HG03378 (cell line): ENCODE results near the gene ADAMTS8.

Source experiments
- ATAC-seq: cut with Tn5 transposase; IDR thresholded peaks from one replicate; pipeline ENCODE4 v1.9.1; 2021; ENCODE audit warnings: mild to moderate bottlenecking, moderate library complexity; ENCODE audit not compliant: unreplicated experiment

The ADAMTS8 gene

GRCh38 chr11:130462101-130462885, 33.9 kb upstream of the ADAMTS8 start:
- ATAC-seq = no peak

DNA sequence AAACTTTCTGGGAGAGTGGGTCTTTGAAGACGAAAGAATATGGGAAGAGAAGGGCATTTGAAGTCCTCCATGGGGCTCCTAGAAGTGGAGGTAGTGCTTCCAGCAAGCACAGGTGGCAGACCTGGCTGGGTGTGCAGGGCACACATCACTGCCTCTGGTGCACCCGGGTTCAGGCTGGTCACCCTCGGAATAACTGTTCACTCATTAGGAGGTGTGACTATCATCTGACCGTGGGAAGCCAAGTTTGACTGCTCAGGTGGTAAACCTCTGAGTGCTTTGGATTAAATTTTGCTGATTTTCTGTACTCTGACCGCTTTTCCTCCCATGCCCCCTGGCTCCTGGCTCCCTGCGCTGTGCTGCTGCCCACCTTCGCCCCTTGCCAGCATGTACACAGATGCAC, 31.1 kb upstream of the ADAMTS8 start:
- ATAC-seq = no peak

DNA sequence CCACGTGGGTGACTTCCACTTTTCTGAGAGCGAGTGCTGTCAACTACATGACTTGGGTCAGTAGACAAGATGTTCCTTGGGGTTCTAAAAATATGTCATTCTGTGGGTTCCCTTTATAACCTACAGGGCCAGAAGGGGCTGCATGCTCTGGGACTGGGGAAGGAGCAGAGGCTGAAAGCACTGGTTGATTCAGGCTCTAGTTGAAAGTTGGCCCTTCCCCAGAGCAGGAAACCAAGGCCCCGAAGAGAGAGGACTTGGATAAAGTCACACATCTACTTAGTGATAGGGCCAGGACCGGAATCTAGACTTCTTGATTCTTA, 30.0 kb upstream of the ADAMTS8 start:
- no peak for ATAC-seq

- ATAC-seq = no peak
Observed at GRCh38 chr11:130457623-130458409, 29.4 kb upstream of the ADAMTS8 start.

DNA sequence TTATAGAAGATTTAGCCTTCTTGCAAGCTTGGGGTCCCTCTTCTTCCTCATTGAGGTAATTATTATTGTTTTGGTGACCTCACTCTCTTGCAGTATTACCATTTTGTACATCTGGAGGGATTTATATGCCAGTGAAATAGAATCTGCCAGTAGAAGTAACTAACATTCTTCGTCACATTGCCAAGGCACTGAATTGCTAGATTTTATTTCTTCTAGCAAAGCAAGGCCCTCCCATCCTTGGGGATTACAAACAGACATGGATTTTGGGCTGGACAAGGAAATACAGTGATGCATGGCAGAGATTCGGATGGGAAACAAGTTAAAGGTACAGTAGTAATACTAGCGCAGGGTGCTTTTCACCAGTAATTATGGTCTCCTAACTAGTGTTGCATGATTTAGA, 27.9 kb upstream of the ADAMTS8 start:
- no peak for ATAC-seq

DNA sequence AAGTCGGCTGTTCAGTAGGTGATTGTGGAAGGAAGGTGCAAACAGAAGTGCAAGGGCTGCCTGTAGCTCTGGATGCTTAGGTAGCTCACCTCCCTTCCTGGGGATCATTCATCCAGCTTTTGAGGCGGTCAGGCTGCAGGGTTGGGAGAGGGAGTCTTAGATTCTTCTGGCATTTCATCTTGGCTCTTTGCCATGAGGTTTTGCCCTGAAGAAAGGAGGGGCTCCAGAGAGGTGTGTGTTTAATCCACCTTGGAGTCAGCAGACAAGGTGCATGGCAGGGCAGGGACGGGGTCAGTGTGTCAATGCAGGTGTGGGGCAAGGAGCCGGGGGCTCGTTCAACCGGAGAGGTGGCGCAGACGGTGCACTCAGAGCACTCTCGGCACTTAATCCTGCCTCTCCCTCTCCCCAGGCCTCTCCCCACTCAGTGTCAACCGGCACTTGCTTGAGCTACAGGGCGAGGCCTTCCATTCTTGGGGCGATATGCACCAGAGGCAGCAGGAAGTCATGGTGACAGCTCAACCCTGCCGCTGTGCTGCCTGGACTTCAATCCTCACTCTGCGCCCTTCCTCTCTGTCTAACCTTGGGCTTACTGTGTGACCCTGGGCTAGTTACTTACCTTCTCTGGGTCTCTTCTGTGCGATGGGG, 27.2 kb upstream of the ADAMTS8 start:
- no peak for ATAC-seq

GRCh38 chr11:130454491-130455252, 26.3 kb upstream of the ADAMTS8 start:
- no peak for ATAC-seq

DNA sequence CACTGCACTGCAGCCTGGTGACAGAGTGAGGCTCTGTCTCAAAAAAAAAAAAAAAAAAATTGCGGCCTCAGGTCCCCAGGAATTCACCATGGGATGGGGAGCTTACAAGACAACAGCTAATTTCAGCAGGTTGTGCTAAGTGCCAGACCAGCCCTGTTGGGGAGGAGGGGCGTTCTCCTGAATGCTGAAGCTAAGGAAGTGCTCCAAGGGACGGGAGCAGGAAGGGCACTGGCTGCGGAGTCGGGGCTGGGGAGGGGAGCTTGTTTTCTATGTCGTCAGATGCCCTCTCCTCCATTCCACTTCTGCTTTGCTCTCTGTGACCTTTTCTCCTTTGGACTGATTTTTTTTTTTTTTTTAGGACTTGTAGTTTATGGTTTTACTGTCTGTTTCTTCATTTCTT, 24.5 kb upstream of the ADAMTS8 start:
- no peak for ATAC-seq

DNA sequence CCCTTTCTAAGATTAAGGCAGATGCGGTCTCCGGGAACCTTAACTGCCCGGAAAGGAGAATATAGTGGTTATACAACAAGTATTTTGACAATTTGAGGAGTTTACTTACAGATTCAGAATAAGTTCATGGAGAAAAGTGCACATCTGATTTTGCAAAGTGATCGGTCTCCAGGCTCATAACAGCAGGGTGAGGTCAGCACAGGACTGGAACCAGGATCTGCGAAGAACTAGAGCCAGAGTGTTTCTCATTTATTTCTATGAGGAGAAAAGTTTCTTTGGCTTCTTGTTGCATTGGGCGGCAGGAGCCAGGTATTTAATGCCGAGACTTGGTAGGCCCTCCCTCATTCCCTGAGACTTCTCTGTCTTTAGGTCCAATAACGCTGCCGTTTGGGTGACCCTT, 23.8 kb upstream of the ADAMTS8 start:
- ATAC-seq = no peak

DNA sequence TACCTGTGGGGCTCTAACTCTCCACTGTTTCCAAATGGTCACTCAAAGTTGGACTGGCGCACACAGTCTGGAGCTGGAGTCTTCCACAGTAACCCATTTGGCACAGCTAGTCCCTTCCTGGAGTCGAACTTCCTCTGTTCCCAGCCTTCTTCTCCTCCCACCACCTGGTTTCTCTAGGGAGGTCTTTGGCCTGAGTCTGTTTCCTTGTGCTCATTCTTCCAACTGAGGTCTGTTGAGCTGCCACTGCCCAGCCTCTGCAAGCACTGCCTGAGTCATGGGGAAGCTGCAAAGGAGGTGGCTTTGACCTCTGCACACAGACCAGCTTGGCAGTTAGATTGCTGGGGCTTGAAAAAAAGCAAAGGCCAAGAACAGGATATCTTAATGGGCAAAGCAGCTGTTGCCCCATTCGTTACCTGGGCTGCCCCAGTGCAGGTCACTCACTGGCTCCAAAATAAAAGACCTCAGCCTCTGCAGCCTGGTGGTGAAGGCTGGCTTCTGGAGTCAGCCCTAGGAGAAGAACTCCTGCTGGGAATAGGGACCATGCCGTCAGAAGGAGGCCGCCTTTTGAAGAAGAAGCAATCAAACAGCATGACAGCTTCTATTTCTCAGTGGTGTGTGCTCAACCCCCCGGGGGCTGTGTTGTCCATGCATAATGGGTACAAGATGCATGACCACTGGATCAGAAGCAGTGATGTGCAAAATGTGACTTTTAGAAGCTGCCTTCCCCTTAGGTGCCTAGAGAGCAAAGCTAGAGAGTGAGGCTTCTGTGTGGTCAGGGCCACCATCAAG, 23.0 kb upstream of the ADAMTS8 start:
- no peak for ATAC-seq

DNA sequence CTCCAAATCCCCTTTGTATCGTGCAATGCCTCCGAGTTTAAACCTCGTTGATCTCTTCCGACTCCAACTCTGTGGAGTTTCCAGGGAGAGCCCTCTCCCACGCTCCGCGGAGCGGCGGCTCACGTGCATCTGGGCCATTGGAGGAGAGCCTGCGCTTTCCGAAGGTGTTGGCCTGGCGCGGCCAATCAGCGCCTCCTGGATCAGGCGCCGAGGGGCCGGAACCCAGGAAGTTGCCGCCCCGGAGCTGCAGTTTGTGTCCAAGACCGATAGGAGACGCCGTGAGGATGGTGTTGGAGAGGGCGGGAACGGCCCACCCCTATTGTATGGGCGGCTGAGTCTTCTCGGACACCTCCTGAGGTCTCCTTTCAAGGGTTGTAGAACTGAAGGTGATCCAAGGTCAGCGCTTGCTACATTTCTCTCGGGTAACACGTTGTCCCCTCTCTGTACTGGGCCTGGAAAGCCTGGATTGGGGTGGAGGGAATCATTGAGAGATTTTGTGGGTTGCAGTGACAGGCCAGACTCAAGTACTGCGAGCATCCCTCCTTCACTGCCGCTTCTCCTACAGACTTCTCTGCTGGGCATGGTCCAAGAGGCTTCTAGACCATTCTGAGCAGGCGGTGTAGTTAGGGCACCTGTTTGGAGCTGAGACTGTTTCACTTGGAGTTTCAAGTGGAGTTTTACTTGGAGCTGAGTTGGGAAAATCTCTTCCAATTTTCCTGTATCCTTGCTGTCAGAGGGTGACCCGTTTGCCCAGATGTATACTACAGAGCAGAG, 21.8 kb upstream of the ADAMTS8 start:
- ATAC-seq = no peak

- ATAC-seq = no peak
Observed at GRCh38 chr11:130449310-130449990, 21.0 kb upstream of the ADAMTS8 start.

GRCh38 chr11:130448416-130449309, 20.3 kb upstream of the ADAMTS8 start, which contains the start of gene ADAMTS15:
TSS of gene ADAMTS15 (plus strand) at chr11:130448645. CDS start at chr11:130448974, 329 bp downstream.
- ATAC-seq = no peak

DNA sequence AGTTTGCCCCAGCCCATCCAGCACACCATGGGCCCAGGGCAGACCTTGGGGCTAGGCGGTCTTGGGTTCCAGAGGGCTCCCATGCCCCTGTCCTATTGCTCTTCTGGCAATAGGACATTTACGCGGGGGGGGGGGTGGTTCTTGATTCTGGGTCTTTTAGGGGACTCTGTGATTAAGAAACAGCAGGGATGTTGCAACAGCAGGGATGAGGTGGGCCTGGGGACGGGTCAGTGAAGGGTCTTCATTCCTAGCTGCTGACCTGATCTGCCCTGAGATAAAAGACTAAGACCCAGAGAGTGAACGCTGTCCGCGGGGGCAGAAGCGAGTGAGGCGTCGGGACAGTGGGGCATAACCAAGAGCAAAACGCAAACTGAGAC, 19.6 kb upstream of the ADAMTS8 start:
- no peak for ATAC-seq

DNA sequence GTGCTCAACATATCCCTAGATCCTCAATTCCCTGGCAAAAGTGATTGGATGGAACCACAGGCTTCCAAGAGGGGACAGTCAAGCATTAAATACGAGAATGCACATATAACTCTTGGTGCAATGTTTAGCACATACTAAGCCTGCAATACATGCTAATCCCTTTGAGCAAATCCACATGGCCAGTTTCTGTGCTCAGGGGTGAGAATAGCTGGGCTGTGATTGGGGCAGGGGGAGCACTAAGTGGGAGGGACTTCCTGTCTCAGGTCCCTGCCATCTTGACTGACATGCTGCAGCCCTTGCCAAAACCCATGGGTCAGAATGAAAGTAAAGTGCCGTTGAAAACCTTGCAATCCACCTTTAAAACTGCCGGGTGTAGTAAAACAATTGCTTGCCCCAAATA, 17.4 kb upstream of the ADAMTS8 start:
- ATAC-seq = no peak

DNA sequence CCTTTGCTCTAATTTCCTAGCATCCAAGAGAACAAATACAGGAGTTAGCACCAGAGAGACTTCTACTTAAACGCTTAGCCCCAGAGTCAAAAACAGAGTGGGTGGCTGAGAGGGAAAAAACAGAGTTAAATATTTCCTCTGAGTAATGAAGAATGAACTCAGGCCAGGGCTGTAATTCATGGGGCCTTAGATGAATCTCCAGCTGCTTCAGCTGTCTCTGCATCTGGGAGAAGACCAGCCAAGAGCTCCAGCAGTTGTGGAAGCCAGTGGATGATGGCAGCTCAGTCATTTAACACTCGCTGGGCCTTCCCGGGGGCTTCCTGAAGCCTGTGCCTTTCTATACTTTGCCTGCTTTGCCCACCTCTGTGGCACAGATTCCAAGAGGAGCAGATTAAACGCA, 14.3 kb upstream of the ADAMTS8 start:
- no peak for ATAC-seq

DNA sequence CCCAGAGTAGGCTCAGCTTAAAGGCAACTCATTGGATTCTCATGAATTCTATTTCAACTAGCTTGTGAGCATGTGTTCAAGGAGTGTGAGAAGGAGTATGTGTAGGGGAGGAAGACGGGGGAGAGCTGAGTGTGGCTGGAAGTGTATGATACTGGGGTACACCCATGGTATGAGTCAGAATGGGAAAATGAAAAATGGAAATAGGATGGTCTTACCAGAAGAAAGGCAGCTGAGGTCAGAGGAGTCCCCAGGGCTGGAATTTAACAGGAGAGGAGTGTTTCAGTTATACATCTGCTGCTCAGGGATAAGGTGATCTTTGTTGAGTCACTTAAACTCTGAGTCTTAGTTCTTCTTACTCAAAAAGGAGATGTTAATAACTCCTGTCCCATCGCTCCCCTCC, 13.3 kb upstream of the ADAMTS8 start:
- ATAC-seq = no peak

DNA sequence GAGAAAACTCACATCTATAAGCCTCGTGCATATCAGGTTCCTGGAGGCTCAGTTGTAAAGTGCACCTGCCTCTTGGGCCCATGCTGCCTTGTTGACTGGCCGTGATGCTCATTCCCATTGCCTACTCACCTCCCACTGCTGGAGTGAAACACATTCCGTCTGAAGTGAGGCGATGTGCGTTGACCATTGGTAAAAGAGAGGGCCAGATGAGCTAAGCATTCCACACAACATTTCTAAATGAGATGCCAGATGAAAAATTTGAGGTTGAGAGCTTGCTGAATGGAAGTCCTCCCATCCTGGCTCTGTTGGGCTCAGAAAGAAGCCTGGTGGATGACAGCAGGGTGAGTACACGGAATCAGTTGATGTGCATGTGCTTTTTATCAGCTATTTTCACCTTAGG, 11.5 kb upstream of the ADAMTS8 start:
- ATAC-seq = no peak
